HEK293 (cell line): ENCODE results near the gene AP1G2.

Experiments used
- KLF1 ChIP-seq: fragments of 450-650 bp; formaldehyde crosslinking; IDR thresholded peaks from 2 replicates; pipeline ENCODE4 v1.5.1; 2016; ENCODE audit warnings: missing biosample characterization, missing genetic modification characterization
- REPIN1 ChIP-seq: fragments of 450-650 bp; formaldehyde crosslinking; IDR thresholded peaks from 2 replicates; pipeline ENCODE4 v1.5.1; 2017; ENCODE audit warnings: missing biosample characterization, missing genetic modification characterization, low read depth
- ZNF768 ChIP-seq: fragments of 450-650 bp; formaldehyde crosslinking; IDR thresholded peaks from 2 replicates; pipeline ENCODE4 v1.5.1; 2018; ENCODE audit warnings: missing biosample characterization, mild to moderate bottlenecking, missing genetic modification characterization

DNA sequence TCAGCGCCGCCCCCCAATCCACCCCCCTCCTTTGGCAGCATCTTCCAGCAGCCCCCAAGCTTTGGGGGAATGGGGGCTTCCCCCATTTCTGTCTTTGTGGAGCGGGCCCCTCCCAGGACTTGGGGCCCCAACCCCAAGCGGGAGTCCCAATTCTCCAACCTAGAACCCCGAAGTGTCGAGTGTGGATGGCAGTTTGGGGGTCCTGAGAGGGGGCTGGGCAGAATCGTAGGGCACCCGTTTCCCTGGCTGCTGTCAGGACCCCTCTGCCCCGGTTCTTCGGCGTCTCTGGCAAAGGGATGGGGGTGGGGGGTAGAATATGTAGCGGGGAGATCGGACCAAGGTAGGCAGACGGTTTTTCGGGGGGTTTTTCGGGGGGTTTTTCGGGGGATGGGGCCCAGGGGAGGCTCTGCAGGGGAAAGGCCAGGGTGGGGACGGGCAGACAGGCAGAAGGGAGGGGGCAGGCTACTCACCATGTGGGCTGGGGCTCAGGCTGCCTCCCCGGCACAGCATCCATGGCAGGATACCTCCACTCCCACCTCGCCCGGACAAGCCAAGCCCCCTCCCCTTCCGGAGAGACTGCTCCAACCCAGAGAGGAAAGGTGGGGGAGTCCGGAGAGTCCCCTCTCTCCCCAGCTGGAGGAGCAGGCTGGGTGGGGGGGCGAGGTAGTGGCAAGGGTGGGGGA, 10.3 kb upstream of the AP1G2 start:
- TF ChIP-seq REPIN1 (tag by site-specific recombination), result no peak
- TF ChIP-seq KLF1 (tag by site-specific recombination), result no peak
- TF ChIP-seq ZNF768 (tag by site-specific recombination), result no peak
